T-helper 1 cell treated with Interleukin-12 subunit alpha and Interleukin-12 subunit beta and Interleukin-4 antibody, amounts not matched to agents 30 μg/mL and 1 μg/mL, for 36 hours (primary cell): ENCODE results near the gene MAGI2.
"Not testable (repeated sequence)": the region's sequence is repeated elsewhere in the genome, so short reads cannot be mapped to it uniquely, and the experiment has no call there.

Experiments
- H3K27ac Mint-ChIP-seq: one replicate; pipeline ENCODE4 v1.8.0; 2021; ENCODE audit warnings: mild to moderate bottlenecking, mixed read lengths
- H3K27me3 Mint-ChIP-seq: one replicate; pipeline ENCODE4 v1.8.0; 2021; ENCODE audit warnings: low read depth, mixed read lengths
- H3K36me3 Mint-ChIP-seq: one replicate; pipeline ENCODE4 v1.8.0; 2021; ENCODE audit warnings: low read depth, mixed read lengths
- H3K4me1 Mint-ChIP-seq: one replicate; pipeline ENCODE4 v1.8.0; 2021; ENCODE audit warnings: low read depth, mixed read lengths
- H3K4me3 Mint-ChIP-seq: one replicate; pipeline ENCODE4 v1.8.0; 2021; ENCODE audit warnings: mild to moderate bottlenecking, moderate library complexity, mixed read lengths
- H3K9me3 Mint-ChIP-seq: one replicate; pipeline ENCODE4 v1.8.0; 2021; ENCODE audit warnings: mixed read lengths

The MAGI2 gene

GRCh38 chr7:79459381-79459780 is 5.9 kb upstream of the MAGI2 start:
- Mint-ChIP-seq H3K27ac (no peak overlapping the region), H3K27me3 (peaks cover 21% of the 10 kb centered on the region), H3K9me3 (no peaks in the 10 kb centered on the region), H3K4me1 (peaks cover 1% of the 10 kb centered on the region), H3K36me3 (no peaks in the 10 kb centered on the region), H3K4me3 (no peak overlapping the region)

DNA sequence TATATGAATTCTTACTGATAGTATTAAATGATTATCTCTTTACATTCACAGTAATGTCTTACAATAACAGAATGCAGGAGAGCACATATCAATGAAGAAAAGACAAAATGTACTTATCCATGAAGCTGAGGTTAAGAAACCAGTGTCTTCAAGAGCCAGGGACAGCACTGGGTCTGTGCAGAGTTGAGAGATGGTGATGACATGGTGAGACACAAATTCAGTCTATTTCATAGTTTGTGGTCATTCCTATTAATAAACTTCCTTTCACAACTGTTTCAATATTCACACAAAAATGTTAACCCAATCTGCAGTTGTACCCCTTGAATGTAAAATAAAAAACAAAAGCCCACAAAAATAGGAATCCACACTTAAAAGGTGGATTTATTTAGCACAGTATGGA is 5.3 kb upstream of the MAGI2 start:
- no peak overlapping the region for H3K4me3 Mint-ChIP-seq
- H3K27ac Mint-ChIP-seq = no peak overlapping the region
- no peaks in the 10 kb centered on the region for H3K9me3 Mint-ChIP-seq
- H3K36me3 Mint-ChIP-seq = no peaks in the 10 kb centered on the region
- H3K4me1 Mint-ChIP-seq = no peaks in the 10 kb centered on the region
- peaks cover 27% of the 10 kb centered on the region for H3K27me3 Mint-ChIP-seq

GRCh38 chr7:79455173-79455790 is 1.8 kb upstream of the MAGI2 start:
- Mint-ChIP-seq H3K36me3 (no peaks in the 10 kb centered on the region), H3K27ac (no peak overlapping the region), H3K4me1 (peaks cover 7% of the 10 kb centered on the region), H3K9me3 (no peaks in the 10 kb centered on the region), H3K27me3 (peaks cover 62% of the 10 kb centered on the region), H3K4me3 (no peak overlapping the region)

DNA sequence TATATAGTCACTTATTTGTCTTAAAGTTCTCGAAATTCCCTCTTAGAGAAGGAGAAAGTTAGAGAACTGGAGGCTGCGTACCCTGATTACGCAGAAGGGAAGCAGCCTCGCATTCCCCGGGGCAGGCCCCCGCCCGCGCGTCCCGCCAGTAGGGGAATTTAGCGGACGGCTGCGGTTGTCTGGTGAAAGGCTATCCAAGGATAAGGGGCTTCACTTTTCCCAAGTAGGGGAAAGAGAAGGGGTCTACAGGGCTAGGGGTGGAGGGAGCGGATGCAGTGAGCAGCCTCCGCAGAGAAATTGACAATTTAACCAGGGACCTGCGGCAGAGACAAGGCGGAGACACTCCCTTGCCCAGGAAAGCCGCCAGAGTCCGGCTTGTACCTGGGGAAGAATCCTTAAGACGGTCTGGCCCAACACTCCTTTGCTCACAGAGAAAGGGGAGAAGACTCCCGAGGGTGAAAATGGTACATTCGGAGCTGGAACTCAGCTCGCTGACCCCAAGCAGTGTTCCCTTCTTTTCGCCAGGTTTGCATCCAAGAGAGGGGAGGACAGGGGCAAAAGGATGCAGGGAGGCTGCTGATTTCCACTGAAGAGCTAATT is 994 bp upstream of the MAGI2 start:
- no peak overlapping the region for H3K4me3 Mint-ChIP-seq
- H3K4me1 Mint-ChIP-seq = peaks cover 7% of the 10 kb centered on the region
- H3K27me3 Mint-ChIP-seq = peaks cover 62% of the 10 kb centered on the region
- H3K9me3 Mint-ChIP-seq = no peaks in the 10 kb centered on the region
- H3K36me3 Mint-ChIP-seq = no peaks in the 10 kb centered on the region
- no peak overlapping the region for H3K27ac Mint-ChIP-seq

DNA sequence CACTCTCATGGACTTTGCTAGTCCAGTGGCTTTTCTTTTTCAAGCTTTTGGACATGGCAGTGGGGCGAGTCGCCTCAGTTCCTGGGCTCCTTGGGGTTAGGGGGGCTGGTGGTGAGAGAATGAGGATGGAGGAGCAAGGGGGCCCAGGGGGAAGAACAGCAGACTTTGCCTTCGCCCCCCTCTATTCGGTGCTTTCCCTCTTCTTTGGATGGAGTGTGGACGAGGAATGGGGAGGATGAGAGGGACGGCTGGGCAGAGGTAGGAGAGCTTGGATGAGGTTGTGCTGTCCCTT is 255 bp downstream of the MAGI2 start:
- H3K4me3 Mint-ChIP-seq = no peak overlapping the region
- no peaks in the 10 kb centered on the region for H3K36me3 Mint-ChIP-seq
- H3K27me3 Mint-ChIP-seq = peaks cover 62% of the 10 kb centered on the region
- H3K27ac Mint-ChIP-seq = no peak overlapping the region
- H3K4me1 Mint-ChIP-seq = peaks cover 7% of the 10 kb centered on the region
- H3K9me3 Mint-ChIP-seq = no peaks in the 10 kb centered on the region

- no peaks in the 10 kb centered on the region for H3K36me3 Mint-ChIP-seq
- H3K27ac Mint-ChIP-seq = no peak overlapping the region
- peaks cover 7% of the 10 kb centered on the region for H3K4me1 Mint-ChIP-seq
- H3K9me3 Mint-ChIP-seq = no peaks in the 10 kb centered on the region
- no peak overlapping the region for H3K4me3 Mint-ChIP-seq
- peaks cover 62% of the 10 kb centered on the region for H3K27me3 Mint-ChIP-seq
These were observed 787 bp downstream of the MAGI2 start for GRCh38 chr7:79452495-79453265.

GRCh38 chr7:79452032-79452494 is 1.4 kb downstream of the MAGI2 start:
- H3K36me3 Mint-ChIP-seq = no peaks in the 10 kb centered on the region
- H3K27me3 Mint-ChIP-seq = peaks cover 62% of the 10 kb centered on the region

DNA sequence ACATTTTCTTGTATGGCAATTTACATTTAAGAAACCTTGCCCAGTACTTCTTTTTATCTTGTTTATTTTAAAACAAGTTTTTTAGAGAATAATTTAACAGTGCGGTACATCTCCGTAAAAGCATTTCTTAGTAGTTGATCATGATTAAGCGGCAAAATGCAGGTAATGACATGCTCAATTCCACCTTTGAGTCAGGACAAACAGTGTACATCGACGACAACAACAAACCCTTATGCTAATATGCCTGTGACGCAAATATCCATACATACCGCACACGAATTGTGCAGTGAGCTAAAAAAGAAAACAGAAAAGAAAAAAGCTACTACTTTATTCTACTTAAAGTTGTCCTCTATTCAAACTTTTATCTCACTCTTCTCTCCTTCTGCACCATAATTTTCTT is 1.9 kb downstream of the MAGI2 start:
- Mint-ChIP-seq H3K27ac (no peak overlapping the region), H3K27me3 (peaks cover 59% of the 10 kb centered on the region), H3K9me3 (no peaks in the 10 kb centered on the region), H3K4me1 (peaks cover 7% of the 10 kb centered on the region), H3K4me3 (no peak overlapping the region), H3K36me3 (no peaks in the 10 kb centered on the region)

More at GRCh38 chr7:79452032-79452494, 1.4 kb downstream of the MAGI2 start:
- Mint-ChIP-seq H3K27ac (no peak overlapping the region), H3K4me1 (peaks cover 7% of the 10 kb centered on the region), H3K9me3 (no peaks in the 10 kb centered on the region), H3K4me3 (no peak overlapping the region)

DNA sequence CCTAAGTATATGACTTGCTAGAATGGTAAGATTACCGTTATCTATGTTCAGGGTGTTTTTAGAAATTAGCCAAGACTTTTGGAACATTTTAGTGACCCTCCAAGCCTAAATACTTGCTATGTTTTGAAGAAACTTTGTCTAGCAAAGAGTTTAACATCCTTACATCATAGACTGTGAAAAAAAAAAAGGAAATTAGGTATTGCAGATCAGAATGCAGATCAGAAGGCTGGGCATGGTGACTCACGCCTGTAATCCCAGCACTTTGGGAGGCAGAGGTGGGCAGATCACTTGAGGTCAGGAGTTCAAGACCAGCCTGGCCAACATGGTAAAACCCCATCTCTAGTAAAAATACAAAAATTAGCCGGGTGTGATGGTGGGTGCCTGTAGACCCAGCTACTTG is 10.7 kb downstream of the MAGI2 start:
- not testable (repeated sequence) for H3K27ac Mint-ChIP-seq, H3K27me3 Mint-ChIP-seq, H3K36me3 Mint-ChIP-seq, H3K9me3 Mint-ChIP-seq, H3K4me3 Mint-ChIP-seq, H3K4me1 Mint-ChIP-seq

- H3K27me3 Mint-ChIP-seq = no peaks in the 10 kb centered on the region
- H3K27ac Mint-ChIP-seq = no peak overlapping the region
- H3K9me3 Mint-ChIP-seq = no peaks in the 10 kb centered on the region
- no peaks in the 10 kb centered on the region for H3K4me1 Mint-ChIP-seq
- H3K36me3 Mint-ChIP-seq = no peaks in the 10 kb centered on the region
- H3K4me3 Mint-ChIP-seq = no peak overlapping the region
These were observed 17.1 kb downstream of the MAGI2 start for GRCh38 chr7:79436378-79436777.

- Mint-ChIP-seq H3K4me3 (no peak overlapping the region), H3K36me3 (no peaks in the 10 kb centered on the region), H3K27ac (no peak overlapping the region), H3K4me1 (no peaks in the 10 kb centered on the region), H3K9me3 (no peaks in the 10 kb centered on the region), H3K27me3 (no peaks in the 10 kb centered on the region)
These were observed 18.6 kb downstream of the MAGI2 start for GRCh38 chr7:79434867-79435266.

- Mint-ChIP-seq H3K9me3 (no peaks in the 10 kb centered on the region), H3K4me3 (no peak overlapping the region), H3K36me3 (no peaks in the 10 kb centered on the region), H3K4me1 (no peaks in the 10 kb centered on the region), H3K27me3 (no peaks in the 10 kb centered on the region), H3K27ac (no peak overlapping the region)
These were observed 19.4 kb downstream of the MAGI2 start for GRCh38 chr7:79434098-79434497.

DNA sequence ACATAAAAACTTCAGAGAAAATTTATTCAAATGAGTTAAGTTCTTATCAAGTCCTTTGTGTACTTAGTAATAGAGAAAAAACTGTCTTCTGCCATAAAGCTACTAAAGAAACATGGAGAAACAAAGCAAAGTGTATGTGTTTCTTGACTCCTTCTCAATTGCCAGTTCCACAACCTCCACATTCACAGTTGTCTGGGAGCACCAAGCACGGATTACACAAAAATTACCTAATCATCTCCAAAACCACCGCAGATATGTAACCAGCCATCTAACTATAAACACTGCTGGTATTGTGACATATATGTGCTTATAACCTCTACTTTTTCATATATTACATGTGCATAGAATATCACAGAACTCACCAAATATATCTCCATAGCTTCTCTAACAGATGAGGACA is 23.1 kb downstream of the MAGI2 start:
- no peak overlapping the region for H3K27ac Mint-ChIP-seq
- H3K36me3 Mint-ChIP-seq = no peaks in the 10 kb centered on the region
- no peaks in the 10 kb centered on the region for H3K9me3 Mint-ChIP-seq
- no peaks in the 10 kb centered on the region for H3K27me3 Mint-ChIP-seq
- H3K4me1 Mint-ChIP-seq = no peaks in the 10 kb centered on the region
- no peak overlapping the region for H3K4me3 Mint-ChIP-seq

- H3K9me3 Mint-ChIP-seq = no peaks in the 10 kb centered on the region
- no peaks in the 10 kb centered on the region for H3K27me3 Mint-ChIP-seq
- no peaks in the 10 kb centered on the region for H3K4me1 Mint-ChIP-seq
- no peak overlapping the region for H3K4me3 Mint-ChIP-seq
- no peak overlapping the region for H3K27ac Mint-ChIP-seq
- no peaks in the 10 kb centered on the region for H3K36me3 Mint-ChIP-seq
These were observed 27.8 kb downstream of the MAGI2 start for GRCh38 chr7:79425665-79426064.

DNA sequence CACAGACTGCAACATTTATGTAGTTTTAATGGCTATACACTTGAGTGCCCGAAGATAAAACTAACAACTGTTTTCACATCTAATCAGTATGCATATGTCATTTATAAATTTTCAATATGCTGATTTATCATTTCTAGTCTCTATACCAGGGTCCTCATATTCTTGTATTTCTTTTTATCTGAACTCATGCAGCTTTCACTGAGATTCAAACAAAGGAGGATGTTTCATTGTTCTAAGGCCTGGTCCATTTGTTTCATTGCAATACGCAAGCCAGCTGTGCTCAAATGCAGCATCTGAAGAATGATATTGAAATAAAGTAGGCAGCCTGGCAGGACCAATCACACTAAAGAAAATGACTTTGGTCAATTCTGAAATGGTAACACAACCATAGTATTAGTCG is 31.7 kb downstream of the MAGI2 start:
- no peaks in the 10 kb centered on the region for H3K27me3 Mint-ChIP-seq
- H3K4me3 Mint-ChIP-seq = no peak overlapping the region
- H3K9me3 Mint-ChIP-seq = no peaks in the 10 kb centered on the region
- H3K36me3 Mint-ChIP-seq = no peaks in the 10 kb centered on the region
- no peak overlapping the region for H3K27ac Mint-ChIP-seq
- no peaks in the 10 kb centered on the region for H3K4me1 Mint-ChIP-seq
